ENCODE results near the gene RPP14.
"Not testable (repeated sequence)": the region's sequence is repeated elsewhere in the genome, so short reads cannot be mapped to it uniquely, and the experiment has no call there.

The RPP14 gene

GRCh38 chr3:58266577-58266976 lies 39.5 kb upstream of the RPP14 start:
- FAIRE-seq (no peak), DNase-seq (ENCODE audit: insufficient read length, low spot score) (no peak)
- no peak for TF ChIP-seq CTCF (IDR thresholded peaks at IDR 0.05; ENCODE audit: insufficient read depth, missing control alignments)

GRCh38 chr3:58267543-58267942 lies 38.5 kb upstream of the RPP14 start:
- FAIRE-seq; DNase-seq (ENCODE audit: insufficient read length, low spot score): not testable (repeated sequence)

- FAIRE-seq, result no peak
- no peak for DNase-seq (ENCODE audit: insufficient read length, low spot score)
- TF ChIP-seq CTCF (IDR thresholded peaks at IDR 0.05; ENCODE audit: insufficient read depth, missing control alignments), result no peak
Observed at GRCh38 chr3:58269356-58269755, 36.7 kb upstream of the RPP14 start.

- no peak for FAIRE-seq
- DNase-seq (ENCODE audit: insufficient read length, low spot score), result no peak
- TF ChIP-seq CTCF (IDR thresholded peaks at IDR 0.05; ENCODE audit: insufficient read depth, missing control alignments), result no peak
Observed at GRCh38 chr3:58270485-58270884, 35.6 kb upstream of the RPP14 start.

- TF ChIP-seq CTCF (IDR thresholded peaks at IDR 0.05; ENCODE audit: insufficient read depth, missing control alignments), result no peak
- DNase-seq (ENCODE audit: insufficient read length, low spot score) (no peak), FAIRE-seq (no peak)
Observed at GRCh38 chr3:58271901-58272501, 34.0 kb upstream of the RPP14 start.

- no peak for DNase-seq (ENCODE audit: insufficient read length, low spot score)
- no peak for FAIRE-seq
- TF ChIP-seq CTCF (IDR thresholded peaks at IDR 0.05; ENCODE audit: insufficient read depth, missing control alignments), result no peak
Observed at GRCh38 chr3:58272891-58273290, 33.2 kb upstream of the RPP14 start.

GRCh38 chr3:58273362-58273761 lies 32.7 kb upstream of the RPP14 start:
- FAIRE-seq; DNase-seq (ENCODE audit: insufficient read length, low spot score): not testable (repeated sequence)

GRCh38 chr3:58274027-58274614 lies 31.9 kb upstream of the RPP14 start:
- DNase-seq (ENCODE audit: insufficient read length, low spot score) (no peak), FAIRE-seq (no peak)
- no peak for TF ChIP-seq CTCF (IDR thresholded peaks at IDR 0.05; ENCODE audit: insufficient read depth, missing control alignments)
